HG03064 (cell line): ENCODE measurements around the gene NLN.
"Not testable (repeated sequence)": the region's sequence is repeated elsewhere in the genome, so short reads cannot be mapped to it uniquely, and the experiment has no call there.

Experiments used
- ATAC-seq: cut with Tn5 transposase; IDR thresholded peaks from one replicate; pipeline ENCODE4 v1.9.1; 2021; ENCODE audit warnings: low read depth; ENCODE audit not compliant: unreplicated experiment

Gene NLN

GRCh38 chr5:65721720-65722574 is at the start of gene NLN, which contains the start of gene SGTB:
NLN (plus strand) TSS chr5:65722205; CDS start chr5:65722374, 169 bp downstream.
SGTB (minus strand) TSS chr5:65722109; CDS start chr5:65720807, 1,302 bp downstream.
- ATAC-seq: peak; percentile 90

GRCh38 chr5:65672796-65673195 is 49.2 kb upstream of the NLN start:
- ATAC-seq: no peak

GRCh38 chr5:65674749-65675148 is 47.3 kb upstream of the NLN start:
- ATAC-seq: no peak

- ATAC-seq: not testable (repeated sequence)
These were observed 45.9 kb upstream of the NLN start for GRCh38 chr5:65676056-65676455.

- ATAC-seq: no peak
These were observed 39.9 kb upstream of the NLN start for GRCh38 chr5:65682148-65682547.

GRCh38 chr5:65693121-65693520 is 28.9 kb upstream of the NLN start:
- no peak for ATAC-seq

GRCh38 chr5:65695162-65695755 is 26.7 kb upstream of the NLN start:
- ATAC-seq: peak; percentile 57

- no peak for ATAC-seq
These were observed 26.1 kb upstream of the NLN start for GRCh38 chr5:65695896-65696295.

- ATAC-seq: no peak
These were observed 25.1 kb upstream of the NLN start for GRCh38 chr5:65696892-65697291.

- no peak for ATAC-seq
These were observed 22.7 kb upstream of the NLN start for GRCh38 chr5:65699338-65699737.

GRCh38 chr5:65702036-65702435 is 20.0 kb upstream of the NLN start:
- no peak for ATAC-seq

GRCh38 chr5:65704621-65705239 is 17.3 kb upstream of the NLN start:
- no peak for ATAC-seq

- no peak for ATAC-seq
These were observed 14.3 kb upstream of the NLN start for GRCh38 chr5:65707663-65708062.

- no peak for ATAC-seq
These were observed 13.9 kb upstream of the NLN start for GRCh38 chr5:65708145-65708544.

- no peak for ATAC-seq
These were observed 3.3 kb upstream of the NLN start for GRCh38 chr5:65718576-65719310.

GRCh38 chr5:65721050-65721719 is 820 bp upstream of the NLN start:
- ATAC-seq: peak; percentile 19

GRCh38 chr5:65722575-65723403 is 784 bp downstream of the NLN start:
- no peak for ATAC-seq

GRCh38 chr5:65727491-65728156 is 5.6 kb downstream of the NLN start:
- no peak for ATAC-seq

GRCh38 chr5:65728218-65728617 is 6.2 kb downstream of the NLN start:
- ATAC-seq: no peak
